GM12874 (cell line): Measurements from ENCODE around the gene SAMD4A.

Experiments used
- CTCF ChIP-seq: IDR thresholded peaks from 2 replicates; pipeline ENCODE4 v1.5.1; 2011; ENCODE audit warnings: low read depth, mild to moderate bottlenecking, control low read depth, low read length, moderate library complexity; ENCODE audit not compliant: insufficient read depth

Gene SAMD4A

GRCh38 chr14:54791001-54791400 is 224.1 kb downstream of the SAMD4A start:
- TF ChIP-seq CTCF, result no peak

- no peak for TF ChIP-seq CTCF
Measured at GRCh38 chr14:54792288-54792687, 225.4 kb downstream of the SAMD4A start.

- TF ChIP-seq CTCF, result no peak
Measured at GRCh38 chr14:54794159-54794558, 227.2 kb downstream of the SAMD4A start.

GRCh38 chr14:54794796-54795195 is 227.9 kb downstream of the SAMD4A start:
- no peak for TF ChIP-seq CTCF

GRCh38 chr14:54796961-54797360 is 230.0 kb downstream of the SAMD4A start:
- no peak for TF ChIP-seq CTCF

GRCh38 chr14:54797556-54797955 is 230.6 kb downstream of the SAMD4A start:
- no peak for TF ChIP-seq CTCF

- TF ChIP-seq CTCF, result no peak
Measured at GRCh38 chr14:54797986-54798385, 231.1 kb downstream of the SAMD4A start.
